Measurements from ENCODE around the gene AOPEP.

DNA sequence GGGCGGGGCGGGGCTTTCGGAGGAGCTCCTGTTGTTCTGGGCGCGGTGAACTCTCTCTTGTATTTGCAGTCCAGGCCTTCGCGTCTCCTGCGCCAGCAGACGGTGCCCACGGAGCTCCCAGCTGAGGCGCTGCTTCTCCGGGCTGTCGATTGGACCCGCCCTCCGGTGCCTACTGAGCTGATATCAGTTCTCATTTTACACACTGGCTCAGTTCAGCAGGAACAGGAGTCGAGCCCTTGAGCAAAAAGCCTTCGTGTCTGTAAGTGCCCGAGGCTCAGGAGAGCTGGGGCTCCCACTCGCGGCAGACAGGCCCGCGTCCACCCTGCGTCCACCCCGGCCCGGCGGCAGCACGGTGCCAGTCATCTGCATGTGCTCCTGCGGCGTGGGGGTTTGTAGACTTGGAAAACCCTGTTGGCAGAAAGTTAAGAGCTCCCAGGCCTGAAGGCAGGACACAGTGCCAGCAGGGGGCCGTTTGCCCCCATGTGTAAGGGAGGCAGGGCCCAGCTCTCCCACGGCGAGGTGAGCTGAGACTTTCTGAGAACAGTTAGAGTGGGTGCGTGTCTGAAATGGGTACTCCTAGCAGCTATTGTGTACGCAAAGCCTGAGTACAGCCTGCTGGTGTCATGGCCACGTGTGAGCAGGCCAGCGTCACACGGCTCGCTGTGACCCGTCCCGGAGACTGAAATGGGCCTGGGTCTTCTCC is 359.5 kb downstream of the AOPEP start:
- TF ChIP-seq, protein P1, sequence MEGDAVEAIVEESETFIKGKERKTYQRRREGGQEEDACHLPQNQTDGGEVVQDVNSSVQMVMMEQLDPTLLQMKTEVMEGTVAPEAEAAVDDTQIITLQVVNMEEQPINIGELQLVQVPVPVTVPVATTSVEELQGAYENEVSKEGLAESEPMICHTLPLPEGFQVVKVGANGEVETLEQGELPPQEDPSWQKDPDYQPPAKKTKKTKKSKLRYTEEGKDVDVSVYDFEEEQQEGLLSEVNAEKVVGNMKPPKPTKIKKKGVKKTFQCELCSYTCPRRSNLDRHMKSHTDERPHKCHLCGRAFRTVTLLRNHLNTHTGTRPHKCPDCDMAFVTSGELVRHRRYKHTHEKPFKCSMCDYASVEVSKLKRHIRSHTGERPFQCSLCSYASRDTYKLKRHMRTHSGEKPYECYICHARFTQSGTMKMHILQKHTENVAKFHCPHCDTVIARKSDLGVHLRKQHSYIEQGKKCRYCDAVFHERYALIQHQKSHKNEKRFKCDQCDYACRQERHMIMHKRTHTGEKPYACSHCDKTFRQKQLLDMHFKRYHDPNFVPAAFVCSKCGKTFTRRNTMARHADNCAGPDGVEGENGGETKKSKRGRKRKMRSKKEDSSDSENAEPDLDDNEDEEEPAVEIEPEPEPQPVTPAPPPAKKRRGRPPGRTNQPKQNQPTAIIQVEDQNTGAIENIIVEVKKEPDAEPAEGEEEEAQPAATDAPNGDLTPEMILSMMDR (tag by site-specific recombination; IDR thresholded peaks at IDR 0.05) = no peak
- TF ChIP-seq REPIN1 (tag by site-specific recombination; IDR thresholded peaks at IDR 0.05; ENCODE audit: low read depth) (no peak), ZNF146 (tag by site-specific recombination; IDR thresholded peaks at IDR 0.05) (no peak), MYNN (tag by site-specific recombination; IDR thresholded peaks at IDR 0.05; ENCODE audit: borderline replicate concordance) (no peak), ZNF324 (tag by site-specific recombination; IDR thresholded peaks at IDR 0.05) (no peak), YY1 (tag by site-specific recombination; IDR thresholded peaks at IDR 0.05) (no peak)
- TF ChIP-seq, protein P2, sequence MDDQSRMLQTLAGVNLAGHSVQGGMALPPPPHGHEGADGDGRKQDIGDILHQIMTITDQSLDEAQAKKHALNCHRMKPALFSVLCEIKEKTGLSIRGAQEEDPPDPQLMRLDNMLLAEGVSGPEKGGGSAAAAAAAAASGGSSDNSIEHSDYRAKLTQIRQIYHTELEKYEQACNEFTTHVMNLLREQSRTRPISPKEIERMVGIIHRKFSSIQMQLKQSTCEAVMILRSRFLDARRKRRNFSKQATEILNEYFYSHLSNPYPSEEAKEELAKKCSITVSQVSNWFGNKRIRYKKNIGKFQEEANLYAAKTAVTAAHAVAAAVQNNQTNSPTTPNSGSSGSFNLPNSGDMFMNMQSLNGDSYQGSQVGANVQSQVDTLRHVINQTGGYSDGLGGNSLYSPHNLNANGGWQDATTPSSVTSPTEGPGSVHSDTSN (CRISPR knock-in tag; IDR thresholded peaks at IDR 0.05) = no peak
- TF ChIP-seq, protein P3, sequence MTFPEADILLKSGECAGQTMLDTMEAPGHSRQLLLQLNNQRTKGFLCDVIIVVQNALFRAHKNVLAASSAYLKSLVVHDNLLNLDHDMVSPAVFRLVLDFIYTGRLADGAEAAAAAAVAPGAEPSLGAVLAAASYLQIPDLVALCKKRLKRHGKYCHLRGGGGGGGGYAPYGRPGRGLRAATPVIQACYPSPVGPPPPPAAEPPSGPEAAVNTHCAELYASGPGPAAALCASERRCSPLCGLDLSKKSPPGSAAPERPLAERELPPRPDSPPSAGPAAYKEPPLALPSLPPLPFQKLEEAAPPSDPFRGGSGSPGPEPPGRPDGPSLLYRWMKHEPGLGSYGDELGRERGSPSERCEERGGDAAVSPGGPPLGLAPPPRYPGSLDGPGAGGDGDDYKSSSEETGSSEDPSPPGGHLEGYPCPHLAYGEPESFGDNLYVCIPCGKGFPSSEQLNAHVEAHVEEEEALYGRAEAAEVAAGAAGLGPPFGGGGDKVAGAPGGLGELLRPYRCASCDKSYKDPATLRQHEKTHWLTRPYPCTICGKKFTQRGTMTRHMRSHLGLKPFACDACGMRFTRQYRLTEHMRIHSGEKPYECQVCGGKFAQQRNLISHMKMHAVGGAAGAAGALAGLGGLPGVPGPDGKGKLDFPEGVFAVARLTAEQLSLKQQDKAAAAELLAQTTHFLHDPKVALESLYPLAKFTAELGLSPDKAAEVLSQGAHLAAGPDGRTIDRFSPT (tag by site-specific recombination; IDR thresholded peaks at IDR 0.05) = no peak
- TF ChIP-seq, protein P4, sequence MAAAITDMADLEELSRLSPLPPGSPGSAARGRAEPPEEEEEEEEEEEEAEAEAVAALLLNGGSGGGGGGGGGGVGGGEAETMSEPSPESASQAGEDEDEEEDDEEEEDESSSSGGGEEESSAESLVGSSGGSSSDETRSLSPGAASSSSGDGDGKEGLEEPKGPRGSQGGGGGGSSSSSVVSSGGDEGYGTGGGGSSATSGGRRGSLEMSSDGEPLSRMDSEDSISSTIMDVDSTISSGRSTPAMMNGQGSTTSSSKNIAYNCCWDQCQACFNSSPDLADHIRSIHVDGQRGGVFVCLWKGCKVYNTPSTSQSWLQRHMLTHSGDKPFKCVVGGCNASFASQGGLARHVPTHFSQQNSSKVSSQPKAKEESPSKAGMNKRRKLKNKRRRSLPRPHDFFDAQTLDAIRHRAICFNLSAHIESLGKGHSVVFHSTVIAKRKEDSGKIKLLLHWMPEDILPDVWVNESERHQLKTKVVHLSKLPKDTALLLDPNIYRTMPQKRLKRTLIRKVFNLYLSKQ (tag by site-specific recombination; IDR thresholded peaks at IDR 0.05; ENCODE audit: borderline replicate concordance) = no peak
- TF ChIP-seq, protein P5, sequence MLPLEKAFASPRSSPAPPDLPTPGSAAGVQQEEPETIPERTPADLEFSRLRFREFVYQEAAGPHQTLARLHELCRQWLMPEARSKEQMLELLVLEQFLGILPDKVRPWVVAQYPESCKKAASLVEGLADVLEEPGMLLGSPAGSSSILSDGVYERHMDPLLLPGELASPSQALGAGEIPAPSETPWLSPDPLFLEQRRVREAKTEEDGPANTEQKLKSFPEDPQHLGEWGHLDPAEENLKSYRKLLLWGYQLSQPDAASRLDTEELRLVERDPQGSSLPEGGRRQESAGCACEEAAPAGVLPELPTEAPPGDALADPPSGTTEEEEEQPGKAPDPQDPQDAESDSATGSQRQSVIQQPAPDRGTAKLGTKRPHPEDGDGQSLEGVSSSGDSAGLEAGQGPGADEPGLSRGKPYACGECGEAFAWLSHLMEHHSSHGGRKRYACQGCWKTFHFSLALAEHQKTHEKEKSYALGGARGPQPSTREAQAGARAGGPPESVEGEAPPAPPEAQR (tag by site-specific recombination; IDR thresholded peaks at IDR 0.05) = no peak

Measured in HEK293 (cell line).